Pancreas (tissue), 10 donors: ENCODE data around the gene UBAP2. TPM values are rescaled to one million over a fixed set of nuclear protein-coding genes. Genes with fewer than 3 reads are reported as not detected.
"Not testable (repeated sequence)": the region's sequence is repeated elsewhere in the genome, so short reads cannot be mapped to it uniquely, and the experiment has no call there.

Experiments used
- ATAC-seq, 4 donors: fragments of 200-7000 bp; cut with Tn5 transposase; one replicate each; pipeline versions ENCODE4 v1.8.0 to v1.9.1; 2020; ENCODE audit warnings: mild to moderate bottlenecking in 4 of 4, moderate library complexity in 4 of 4
- DNase-seq, 6 donors: peaks; one replicate each; pipeline ENCODE4 v3.0.0-alpha.2; 2020
- FAIRE-seq: peaks from 2 replicates; lab custom pipeline; 2012; peaks lifted over from hg19 to GRCh38; lab: Jason Lieb, UNC
- H3K27ac ChIP-seq, 4 donors: fragments of 200-600 bp; sonication (generic); 1 replicate in 3 of 4; 2 replicates in 1 of 4; pipeline versions ENCODE4 v1.5.0 to v1.8.0; 2020
- H3K27me3 ChIP-seq, 4 donors: fragments of 200-600 bp; one replicate each; pipeline ENCODE4 v1.8.0; 2021
- H3K36me3 ChIP-seq, 3 donors: fragments of 200-600 bp; sonication (generic) in 1 of 3; one replicate each; pipeline versions ENCODE4 v1.5.0 to v1.8.0; 2020 to 2021
- H3K4me1 ChIP-seq, 3 donors: fragments of 200-600 bp; one replicate each; pipeline ENCODE4 v1.8.0; 2021
- H3K4me3 ChIP-seq, 4 donors: fragments of 200-600 bp; sonication (generic) in 2 of 4; one replicate each; pipeline versions ENCODE4 v1.5.0 to v1.8.0; 2020 to 2021
- H3K9me3 ChIP-seq, 4 donors: fragments of 200-600 bp; one replicate each; pipeline ENCODE4 v1.8.0; 2021
- WGBS, 2 donors: extraction: QIAGEN DNeasy Blood & Tissue Kit; methylation state at CpG; one replicate each; pipeline ENCODE4 v1.1.7; 2013; 5-methylcytosine and 5-hydroxymethylcytosine counted together
- intact Hi-C, 3 donors: fragments of 100-400 bp; cut with DNase I; formaldehyde crosslinking; loops; one replicate each; pipeline versions ENCODE4 v1.11.1 to v1.14.2; 2022
- polyA plus RNA-seq, 2 donors: library from polyadenylated mRNA; stranded (reverse); fragments of 200-250 nt; gene quantifications; one replicate each; pipeline ENCODE4 v1.2.3, GENCODE V29; 2013
- total RNA-seq, 6 donors: library from RNA; stranded (reverse); fragmentation: NEBNext Ultra II Directional in 4 of 6; extraction: Animal tissue kit (Norgen Biotek cat#: 25700) in 4 of 6; gene quantifications; one replicate each; pipeline versions ENCODE4 v1.2.1 to v1.2.4, GENCODE V29; 2021 to 2023
- TF ChIP-seq, protein P1 (sequence below), 4 donors: fragments of 200-600 bp; sonication (generic) in 3 of 4; IDR thresholded peaks; one replicate each; pipeline versions ENCODE4 v1.5.0 to v1.8.0; 2021; ENCODE audit warnings: antibody characterized with exemption in 4 of 4
- donor health status: healthy with polysubstance abuse.
- donor health status: DM: no; HTN: no; CAD: no; lungs with moderate emphysema.
- donor health status: DM: no; HTN: no; CAD: no.
- donor health status: control.
- donor health status: control.
- donor health status: Bipolar disorder and iron deficiency.
- donor health status: DM: yes; HTN: yes; CAD: no.
- donor health status: DM: no; HTN: no; CAD: no.
- donor health status: DM: no; HTN: no; CAD: no.
- donor health status: DM: yes; HTN: yes; CAD: no.

The UBAP2 gene
- total and polyA plus RNA-seq, 8 donors = 10.3 to 22.8 (median 13.6) TPM

DNA sequence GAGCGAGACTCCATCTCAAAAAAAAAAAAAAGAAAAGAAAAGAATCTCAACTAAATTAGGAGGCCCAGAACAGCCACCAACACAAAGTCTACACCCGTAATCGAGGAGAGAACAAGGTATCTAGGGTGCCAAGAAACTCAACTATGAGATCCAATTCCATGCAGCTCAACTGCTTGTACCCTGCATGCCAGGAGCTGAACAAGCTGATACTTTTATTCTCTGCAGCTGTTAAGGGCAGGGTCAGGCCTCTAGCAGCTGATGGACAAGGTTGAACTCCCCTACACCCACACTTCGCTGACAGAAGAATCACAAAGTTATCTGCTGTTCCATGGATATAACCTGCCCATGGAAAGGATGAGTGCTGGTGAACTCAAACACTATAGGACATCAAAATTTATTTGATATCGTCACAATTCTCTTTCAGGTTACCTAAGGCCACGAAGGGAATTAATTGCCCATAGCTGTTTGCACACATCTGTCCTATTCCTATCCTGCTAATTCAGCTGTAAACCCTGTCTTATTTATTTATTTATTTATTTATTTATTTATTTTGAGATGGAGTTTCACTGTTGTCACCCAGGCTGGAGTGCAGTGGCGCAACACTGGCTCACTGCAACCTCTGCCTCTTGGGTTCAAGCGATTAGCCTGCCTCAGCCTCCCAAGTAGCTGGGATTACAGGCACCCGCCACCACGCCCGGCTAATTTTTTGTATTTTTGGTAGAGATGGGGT lies 20.7 kb downstream of the UBAP2 start:
- DNase-seq (no peak), FAIRE-seq (no peak), ATAC-seq (no peak)
- 96 to 97% methylated on average over 11 of the region's 11 CpGs for WGBS, 2 donors
- H3K4me1 ChIP-seq = no peaks in the 10 kb centered on the region
- no peaks in the 10 kb centered on the region for H3K27me3 ChIP-seq
- intact Hi-C loops = no loop called here
- TF ChIP-seq, protein P1, sequence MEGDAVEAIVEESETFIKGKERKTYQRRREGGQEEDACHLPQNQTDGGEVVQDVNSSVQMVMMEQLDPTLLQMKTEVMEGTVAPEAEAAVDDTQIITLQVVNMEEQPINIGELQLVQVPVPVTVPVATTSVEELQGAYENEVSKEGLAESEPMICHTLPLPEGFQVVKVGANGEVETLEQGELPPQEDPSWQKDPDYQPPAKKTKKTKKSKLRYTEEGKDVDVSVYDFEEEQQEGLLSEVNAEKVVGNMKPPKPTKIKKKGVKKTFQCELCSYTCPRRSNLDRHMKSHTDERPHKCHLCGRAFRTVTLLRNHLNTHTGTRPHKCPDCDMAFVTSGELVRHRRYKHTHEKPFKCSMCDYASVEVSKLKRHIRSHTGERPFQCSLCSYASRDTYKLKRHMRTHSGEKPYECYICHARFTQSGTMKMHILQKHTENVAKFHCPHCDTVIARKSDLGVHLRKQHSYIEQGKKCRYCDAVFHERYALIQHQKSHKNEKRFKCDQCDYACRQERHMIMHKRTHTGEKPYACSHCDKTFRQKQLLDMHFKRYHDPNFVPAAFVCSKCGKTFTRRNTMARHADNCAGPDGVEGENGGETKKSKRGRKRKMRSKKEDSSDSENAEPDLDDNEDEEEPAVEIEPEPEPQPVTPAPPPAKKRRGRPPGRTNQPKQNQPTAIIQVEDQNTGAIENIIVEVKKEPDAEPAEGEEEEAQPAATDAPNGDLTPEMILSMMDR (IDR thresholded peaks at IDR 0.05) = no peak
- no peak overlapping the region for H3K4me3 ChIP-seq
- H3K27ac ChIP-seq = no peak overlapping the region
- no peaks in the 10 kb centered on the region for H3K9me3 ChIP-seq
- H3K36me3 ChIP-seq = no peaks in the 10 kb centered on the region

DNA sequence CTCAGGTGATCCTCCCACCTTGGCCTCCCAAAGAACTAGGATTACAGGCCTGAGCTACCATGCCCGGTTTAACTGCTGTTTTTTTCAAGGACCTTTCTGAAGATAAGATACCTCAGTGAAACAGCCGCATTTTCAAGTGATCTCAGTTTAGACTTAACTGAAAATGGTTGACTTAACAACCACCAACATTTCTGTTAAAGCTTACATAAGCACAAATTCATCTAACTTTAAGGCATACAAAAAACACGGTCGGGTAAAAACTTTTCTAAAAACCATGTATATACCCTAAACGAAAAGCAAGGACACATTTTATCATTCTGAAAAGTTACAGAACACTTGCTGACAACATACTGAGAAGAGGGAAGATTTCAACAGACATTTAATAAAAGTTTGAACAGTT lies 22.9 kb downstream of the UBAP2 start:
- H3K4me1 ChIP-seq = no peaks in the 10 kb centered on the region
- ATAC-seq (peak in 1 of 4 donors; percentile 25), DNase-seq (no peak), FAIRE-seq (no peak)
- no peaks in the 10 kb centered on the region for H3K9me3 ChIP-seq
- no peak overlapping the region for H3K4me3 ChIP-seq
- no peaks in the 10 kb centered on the region for H3K36me3 ChIP-seq
- H3K27me3 ChIP-seq = no peaks in the 10 kb centered on the region
- no peak overlapping the region for H3K27ac ChIP-seq
- intact Hi-C loops = no loop called here
- TF ChIP-seq, protein P1 (IDR thresholded peaks at IDR 0.05) = no peak
- WGBS, 2 donors = 42 to 48% methylated on average over 5 of the region's 5 CpGs

DNA sequence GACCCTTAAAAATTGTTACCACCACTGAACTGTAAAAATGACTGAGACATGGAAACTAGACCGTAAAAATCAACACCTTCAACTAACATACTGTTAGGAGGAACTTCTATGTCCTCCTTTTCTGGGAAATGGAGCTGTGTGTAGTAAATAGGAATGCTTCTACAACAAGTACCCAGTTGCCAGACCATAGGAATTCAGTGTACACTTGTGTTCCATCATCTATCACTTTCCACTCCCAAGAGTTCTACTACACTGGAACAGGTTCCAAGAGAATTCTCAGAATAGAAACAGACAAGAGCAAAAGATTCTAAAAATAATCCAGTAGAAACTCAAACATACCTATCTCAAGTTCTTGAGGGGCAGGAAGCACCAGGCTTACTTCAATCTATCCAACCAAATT lies 23.6 kb downstream of the UBAP2 start:
- Histone ChIP-seq H3K4me3 (no peak overlapping the region), H3K27me3 (no peaks in the 10 kb centered on the region), H3K4me1 (no peaks in the 10 kb centered on the region), H3K36me3 (no peaks in the 10 kb centered on the region), H3K9me3 (no peaks in the 10 kb centered on the region), H3K27ac (no peak overlapping the region)
- no peak for FAIRE-seq
- WGBS, 2 donors = 89 to 92% methylated on average over 1 of the region's 1 CpG
- TF ChIP-seq, protein P1 (IDR thresholded peaks at IDR 0.05) = no peak
- DNase-seq = no peak
- intact Hi-C loops = no loop called here
- peak in 1 of 4 donors; percentile 33 for ATAC-seq

DNA sequence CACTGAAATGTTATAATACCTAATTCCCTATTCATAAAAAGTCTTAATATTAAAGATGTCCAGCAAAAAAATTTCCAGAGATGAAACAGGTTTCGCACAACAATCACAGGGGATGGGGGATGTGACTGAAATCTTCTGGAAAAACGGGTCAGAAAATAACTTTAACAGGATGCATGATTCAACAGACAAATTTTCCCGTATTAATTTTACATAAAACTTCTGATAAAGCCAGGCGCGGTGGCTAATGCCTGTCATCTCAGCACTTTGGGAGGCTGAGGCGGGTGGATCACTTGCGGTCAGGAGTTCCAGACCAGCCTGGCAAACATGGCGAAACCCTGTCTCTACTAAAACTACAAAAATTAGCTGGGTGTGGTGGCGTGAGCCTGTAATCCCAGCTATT lies 24.2 kb downstream of the UBAP2 start:
- 93 to 95% methylated on average over 9 of the region's 9 CpGs for WGBS, 2 donors
- not testable (repeated sequence) for DNase-seq, FAIRE-seq

DNA sequence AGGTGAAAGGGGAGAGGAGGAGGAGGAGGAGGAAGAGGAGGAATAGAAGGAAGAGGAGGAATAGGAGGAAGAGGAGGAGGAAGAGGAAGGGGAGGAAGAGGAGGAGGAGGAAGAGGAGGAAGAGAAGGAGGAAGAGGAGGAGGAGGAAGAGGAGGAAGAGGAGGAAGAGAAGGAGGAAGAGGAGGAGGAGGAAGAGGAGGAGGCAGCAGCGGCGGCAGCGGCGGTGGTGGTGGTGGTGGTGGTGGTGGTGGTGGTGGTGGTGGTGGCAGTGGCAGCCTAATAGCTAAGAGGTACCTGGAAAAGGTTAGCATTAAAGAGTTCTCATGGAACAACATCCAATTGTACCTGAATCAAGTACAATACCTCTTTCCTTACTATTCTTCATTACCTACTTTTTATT lies 32.5 kb downstream of the UBAP2 start:
- no peak for DNase-seq
- Histone ChIP-seq H3K36me3 (no peaks in the 10 kb centered on the region), H3K27ac (no peak overlapping the region), H3K4me3 (no peak overlapping the region), H3K4me1 (no peaks in the 10 kb centered on the region), H3K9me3 (no peaks in the 10 kb centered on the region), H3K27me3 (no peaks in the 10 kb centered on the region)
- 100% methylated on average over 3 of the region's 4 CpGs; no CpG with 5 or more reads in 1 of the 2 donors for WGBS, 2 donors
- ATAC-seq = no peak
- FAIRE-seq = no peak
- TF ChIP-seq, protein P1 (IDR thresholded peaks at IDR 0.05) = no peak
- intact Hi-C loops = no loop called here

More for the DNA sequence above, 24.2 kb downstream of the UBAP2 start:
- H3K9me3 ChIP-seq, H3K36me3 ChIP-seq, H3K4me3 ChIP-seq, ATAC-seq, H3K4me1 ChIP-seq, H3K27me3 ChIP-seq, H3K27ac ChIP-seq, intact Hi-C loops: not testable (repeated sequence)
